Mesendoderm (in vitro differentiated cells): ENCODE measurements around the gene DCC.

ENCODE experiments used
- DNase-seq: peaks from one replicate; pipeline ENCODE4 v3.0.0; 2013
- H2AK5ac ChIP-seq: 2 replicates; pipeline ENCODE4 v1.6.1; 2013; ENCODE audit warnings: low read length, inconsistent platforms
- H2BK120ac ChIP-seq: 2 replicates; pipeline ENCODE4 v1.6.1; 2013; ENCODE audit warnings: low read depth, mild to moderate bottlenecking, low read length, moderate library complexity, mixed read lengths
- H2BK15ac ChIP-seq: replicated peaks from 2 replicates; pipeline ENCODE4 v1.6.1; 2013; ENCODE audit warnings: low read depth, mild to moderate bottlenecking, moderate library complexity
- H2BK5ac ChIP-seq: 2 replicates; pipeline ENCODE4 v1.6.1; 2013; ENCODE audit warnings: low read length, inconsistent platforms
- H3K18ac ChIP-seq: 2 replicates; pipeline ENCODE4 v1.6.1; 2013; ENCODE audit warnings: mild to moderate bottlenecking, low read length, mixed read lengths
- H3K23ac ChIP-seq: one replicate; pipeline ENCODE4 v1.6.1; 2013; ENCODE audit warnings: low read length
- H3K27ac ChIP-seq: 2 replicates; pipeline ENCODE4 v1.5.1; 2013; ENCODE audit warnings: low read depth, mild to moderate bottlenecking, inconsistent platforms, low read length, moderate library complexity
- H3K27me3 ChIP-seq: 2 replicates; pipeline ENCODE4 v1.6.1; 2013; ENCODE audit warnings: low read length, control low read depth, mild to moderate bottlenecking, inconsistent platforms; ENCODE audit not compliant: insufficient read depth, poor library complexity
- H3K36me3 ChIP-seq: 2 replicates; pipeline ENCODE4 v1.6.1; 2013; ENCODE audit warnings: low read length, inconsistent platforms; ENCODE audit not compliant: control insufficient read depth, insufficient read depth
- H3K4ac ChIP-seq: one replicate; pipeline ENCODE4 v1.6.1; 2013; ENCODE audit warnings: low read depth, mild to moderate bottlenecking, low read length, moderate library complexity
- H3K4me1 ChIP-seq: 2 replicates; pipeline ENCODE4 v1.6.1; 2013; ENCODE audit warnings: low read depth, low read length, inconsistent platforms; ENCODE audit not compliant: control insufficient read depth
- H3K4me2 ChIP-seq: 2 replicates; pipeline ENCODE4 v1.6.1; 2013; ENCODE audit warnings: low read length
- H3K4me3 ChIP-seq: 2 replicates; pipeline ENCODE4 v1.5.1; 2013; ENCODE audit warnings: mild to moderate bottlenecking, low read length
- H3K56ac ChIP-seq: one replicate; pipeline ENCODE4 v1.6.1; 2013; ENCODE audit warnings: low read length
- H3K79me1 ChIP-seq: 2 replicates; pipeline ENCODE4 v1.6.1; 2013; ENCODE audit warnings: low read length, inconsistent platforms
- H3K79me2 ChIP-seq: 2 replicates; pipeline ENCODE4 v1.6.1; 2013; ENCODE audit warnings: mild to moderate bottlenecking, low read length; ENCODE audit not compliant: control insufficient read depth, insufficient read depth
- H3K9ac ChIP-seq: 2 replicates; pipeline ENCODE4 v1.6.1; 2013; ENCODE audit warnings: low read length, inconsistent platforms
- H4K5ac ChIP-seq: one replicate; pipeline ENCODE4 v1.6.1; 2013; ENCODE audit warnings: low read length
- H4K8ac ChIP-seq: one replicate; pipeline ENCODE4 v1.6.1; 2013; ENCODE audit warnings: low read depth, mild to moderate bottlenecking, control low read depth, low read length, moderate library complexity
- WGBS: extraction: QIAGEN DNeasy Blood & Tissue Kit; methylation state at CpG from one replicate; pipeline ENCODE4 v1.1.7; 2013; ENCODE audit warnings: low lambda C conversion rate, missing lambda C conversion rate; ENCODE audit not compliant: insufficient coverage; ENCODE audit errors: extremely low coverage; 5-methylcytosine and 5-hydroxymethylcytosine counted together

Gene DCC

GRCh38 chr18:52588931-52589330, 248.9 kb downstream of the DCC start:
- no peak overlapping the region for H4K8ac ChIP-seq
- H3K4me2 ChIP-seq = no peak overlapping the region
- H2BK15ac ChIP-seq = no peak overlapping the region
- no peak overlapping the region for H3K23ac ChIP-seq
- no peak overlapping the region for H2BK120ac ChIP-seq
- no peaks in the 10 kb centered on the region for H3K36me3 ChIP-seq
- H3K18ac ChIP-seq = no peak overlapping the region
- H2BK5ac ChIP-seq = no peak overlapping the region
- H3K4me3 ChIP-seq = no peak overlapping the region
- no peaks in the 10 kb centered on the region for H3K79me1 ChIP-seq
- no peaks in the 10 kb centered on the region for H3K79me2 ChIP-seq
- no peaks in the 10 kb centered on the region for H3K27me3 ChIP-seq
- H3K4me1 ChIP-seq = no peaks in the 10 kb centered on the region
- no peak overlapping the region for H2AK5ac ChIP-seq
- no peak overlapping the region for H3K27ac ChIP-seq
- H3K56ac ChIP-seq = no peak overlapping the region
- H3K9ac ChIP-seq = no peak overlapping the region
- H4K5ac ChIP-seq = no peak overlapping the region
- DNase-seq = no peak
- no peak overlapping the region for H3K4ac ChIP-seq

- Histone ChIP-seq H2BK120ac (no peak overlapping the region), H3K27me3 (no peaks in the 10 kb centered on the region), H3K18ac (no peak overlapping the region), H3K56ac (no peak overlapping the region), H3K4me1 (no peaks in the 10 kb centered on the region), H3K23ac (no peak overlapping the region), H4K8ac (no peak overlapping the region), H3K4me2 (no peak overlapping the region), H2BK5ac (no peak overlapping the region), H2BK15ac (no peak overlapping the region), H3K4ac (no peak overlapping the region), H3K79me1 (no peaks in the 10 kb centered on the region), H3K9ac (no peak overlapping the region), H3K79me2 (no peaks in the 10 kb centered on the region), H3K4me3 (no peak overlapping the region), H3K36me3 (no peaks in the 10 kb centered on the region), H4K5ac (no peak overlapping the region), H2AK5ac (no peak overlapping the region), H3K27ac (no peak overlapping the region)
- WGBS = no CpG with 5 or more reads among the region's 5 CpGs
- DNase-seq = no peak
These were observed 256.9 kb downstream of the DCC start for GRCh38 chr18:52596748-52597435.

- no peaks in the 10 kb centered on the region for H3K4me1 ChIP-seq
- no peak overlapping the region for H3K23ac ChIP-seq
- H3K27me3 ChIP-seq = no peaks in the 10 kb centered on the region
- no peaks in the 10 kb centered on the region for H3K36me3 ChIP-seq
- no peaks in the 10 kb centered on the region for H3K79me1 ChIP-seq
- no peak overlapping the region for H3K4ac ChIP-seq
- H3K56ac ChIP-seq = no peak overlapping the region
- H3K79me2 ChIP-seq = no peaks in the 10 kb centered on the region
- H3K4me2 ChIP-seq = no peak overlapping the region
- H2BK15ac ChIP-seq = no peak overlapping the region
- H2BK5ac ChIP-seq = no peak overlapping the region
- H4K5ac ChIP-seq = no peak overlapping the region
- no peak overlapping the region for H4K8ac ChIP-seq
- H3K9ac ChIP-seq = no peak overlapping the region
- no peak overlapping the region for H2BK120ac ChIP-seq
- no CpG with 5 or more reads among the region's 2 CpGs for WGBS
- no peak overlapping the region for H2AK5ac ChIP-seq
- no peak overlapping the region for H3K18ac ChIP-seq
- no peak overlapping the region for H3K4me3 ChIP-seq
- DNase-seq = no peak
- no peak overlapping the region for H3K27ac ChIP-seq
These were observed 258.9 kb downstream of the DCC start for GRCh38 chr18:52598921-52599320.

- Histone ChIP-seq H2AK5ac (no peak overlapping the region), H3K27ac (no peak overlapping the region), H3K9ac (no peak overlapping the region), H3K4me2 (no peak overlapping the region), H2BK15ac (no peak overlapping the region), H3K23ac (no peak overlapping the region), H4K8ac (no peak overlapping the region), H3K79me1 (no peaks in the 10 kb centered on the region), H3K27me3 (no peaks in the 10 kb centered on the region), H3K36me3 (no peaks in the 10 kb centered on the region), H3K18ac (no peak overlapping the region), H4K5ac (no peak overlapping the region), H3K56ac (no peak overlapping the region), H2BK5ac (no peak overlapping the region), H3K4me1 (no peaks in the 10 kb centered on the region), H2BK120ac (no peak overlapping the region), H3K4ac (no peak overlapping the region), H3K4me3 (no peak overlapping the region), H3K79me2 (no peaks in the 10 kb centered on the region)
- WGBS = no CpG with 5 or more reads among the region's 1 CpG
- DNase-seq = no peak
These were observed 262.8 kb downstream of the DCC start for GRCh38 chr18:52602820-52603219.

GRCh38 chr18:52605345-52605744, 265.3 kb downstream of the DCC start:
- DNase-seq = no peak
- no peak overlapping the region for H3K4me2 ChIP-seq
- no peak overlapping the region for H3K18ac ChIP-seq
- H4K5ac ChIP-seq = no peak overlapping the region
- H3K9ac ChIP-seq = no peak overlapping the region
- H2AK5ac ChIP-seq = no peak overlapping the region
- H3K4me3 ChIP-seq = no peak overlapping the region
- no peaks in the 10 kb centered on the region for H3K27me3 ChIP-seq
- no peak overlapping the region for H3K4ac ChIP-seq
- no peaks in the 10 kb centered on the region for H3K79me1 ChIP-seq
- no peaks in the 10 kb centered on the region for H3K79me2 ChIP-seq
- no peaks in the 10 kb centered on the region for H3K4me1 ChIP-seq
- H2BK15ac ChIP-seq = no peak overlapping the region
- H4K8ac ChIP-seq = no peak overlapping the region
- no peaks in the 10 kb centered on the region for H3K36me3 ChIP-seq
- no peak overlapping the region for H2BK5ac ChIP-seq
- no peak overlapping the region for H2BK120ac ChIP-seq
- no peak overlapping the region for H3K56ac ChIP-seq
- no CpG with 5 or more reads among the region's 3 CpGs for WGBS
- no peak overlapping the region for H3K27ac ChIP-seq
- H3K23ac ChIP-seq = no peak overlapping the region

- WGBS = no CpG with 5 or more reads among the region's 2 CpGs
These were observed 268.0 kb downstream of the DCC start for GRCh38 chr18:52607985-52608384.

More at GRCh38 chr18:52607985-52608384, 268.0 kb downstream of the DCC start:
- H3K4me3 ChIP-seq = no peak overlapping the region
- H3K27ac ChIP-seq = no peak overlapping the region
- H3K4ac ChIP-seq = no peak overlapping the region
- H2AK5ac ChIP-seq = no peak overlapping the region
- H3K18ac ChIP-seq = no peak overlapping the region
- no peaks in the 10 kb centered on the region for H3K4me1 ChIP-seq
- no peak overlapping the region for H4K5ac ChIP-seq
- no peak overlapping the region for H3K9ac ChIP-seq
- no peaks in the 10 kb centered on the region for H3K27me3 ChIP-seq
- no peak overlapping the region for H3K56ac ChIP-seq
- H4K8ac ChIP-seq = no peak overlapping the region
- DNase-seq = no peak
- no peak overlapping the region for H2BK120ac ChIP-seq
- H2BK5ac ChIP-seq = no peak overlapping the region
- H3K23ac ChIP-seq = no peak overlapping the region
- no peaks in the 10 kb centered on the region for H3K79me1 ChIP-seq
- no peak overlapping the region for H2BK15ac ChIP-seq
- no peak overlapping the region for H3K4me2 ChIP-seq
- no peaks in the 10 kb centered on the region for H3K36me3 ChIP-seq
- H3K79me2 ChIP-seq = no peaks in the 10 kb centered on the region
